Subcutaneous adipose tissue (tissue), 4 donors: ENCODE results near the gene SMARCB1. TPM values are rescaled to one million over a fixed set of nuclear protein-coding genes. Genes with fewer than 3 reads are reported as not detected.

Experiments
- total RNA-seq, 4 donors: library from RNA; depleted of rRNA; stranded (reverse); fragments of >200 nt; gene quantifications; one replicate each; pipeline ENCODE4 v1.1.0, GENCODE V29; 2016
- TF ChIP-seq, protein P1 (sequence below): fragments of 450-650 bp; IDR thresholded peaks from one replicate; pipeline ENCODE4 v1.5.1; 2016; ENCODE audit warnings: low read depth, mild to moderate bottlenecking, control low read depth, antibody characterized with exemption, moderate library complexity

The SMARCB1 gene
- total RNA-seq, 4 donors from 2014 or later: 26.3 to 84.2 (median 37.5) TPM

DNA sequence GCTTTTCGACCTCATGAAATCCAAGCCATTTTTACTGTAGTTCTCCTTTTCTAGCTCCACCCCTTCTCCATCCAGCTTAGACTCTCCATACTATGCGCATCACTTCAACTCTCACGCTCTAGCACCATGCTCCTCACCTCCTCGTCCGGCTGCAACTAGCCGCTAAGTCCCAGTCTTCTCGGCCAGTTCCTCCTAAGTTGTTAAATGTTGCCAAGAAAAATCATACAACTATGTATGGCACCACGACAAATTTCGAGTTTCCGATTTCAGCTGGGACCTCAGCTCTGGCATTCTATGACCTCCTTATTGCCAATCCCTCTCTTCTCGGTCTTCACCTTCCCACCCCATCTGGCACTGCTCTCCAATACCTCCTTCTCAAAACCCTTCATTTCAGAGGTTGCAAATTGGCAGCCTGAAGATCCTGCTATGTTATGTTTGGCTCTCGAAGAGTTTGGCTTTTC lies 36.9 kb upstream of the SMARCB1 start:
- TF ChIP-seq, protein P1, sequence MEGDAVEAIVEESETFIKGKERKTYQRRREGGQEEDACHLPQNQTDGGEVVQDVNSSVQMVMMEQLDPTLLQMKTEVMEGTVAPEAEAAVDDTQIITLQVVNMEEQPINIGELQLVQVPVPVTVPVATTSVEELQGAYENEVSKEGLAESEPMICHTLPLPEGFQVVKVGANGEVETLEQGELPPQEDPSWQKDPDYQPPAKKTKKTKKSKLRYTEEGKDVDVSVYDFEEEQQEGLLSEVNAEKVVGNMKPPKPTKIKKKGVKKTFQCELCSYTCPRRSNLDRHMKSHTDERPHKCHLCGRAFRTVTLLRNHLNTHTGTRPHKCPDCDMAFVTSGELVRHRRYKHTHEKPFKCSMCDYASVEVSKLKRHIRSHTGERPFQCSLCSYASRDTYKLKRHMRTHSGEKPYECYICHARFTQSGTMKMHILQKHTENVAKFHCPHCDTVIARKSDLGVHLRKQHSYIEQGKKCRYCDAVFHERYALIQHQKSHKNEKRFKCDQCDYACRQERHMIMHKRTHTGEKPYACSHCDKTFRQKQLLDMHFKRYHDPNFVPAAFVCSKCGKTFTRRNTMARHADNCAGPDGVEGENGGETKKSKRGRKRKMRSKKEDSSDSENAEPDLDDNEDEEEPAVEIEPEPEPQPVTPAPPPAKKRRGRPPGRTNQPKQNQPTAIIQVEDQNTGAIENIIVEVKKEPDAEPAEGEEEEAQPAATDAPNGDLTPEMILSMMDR: no peak

GRCh38 chr22:23750367-23750713 lies 36.4 kb upstream of the SMARCB1 start:
- TF ChIP-seq, protein P1: no peak

DNA sequence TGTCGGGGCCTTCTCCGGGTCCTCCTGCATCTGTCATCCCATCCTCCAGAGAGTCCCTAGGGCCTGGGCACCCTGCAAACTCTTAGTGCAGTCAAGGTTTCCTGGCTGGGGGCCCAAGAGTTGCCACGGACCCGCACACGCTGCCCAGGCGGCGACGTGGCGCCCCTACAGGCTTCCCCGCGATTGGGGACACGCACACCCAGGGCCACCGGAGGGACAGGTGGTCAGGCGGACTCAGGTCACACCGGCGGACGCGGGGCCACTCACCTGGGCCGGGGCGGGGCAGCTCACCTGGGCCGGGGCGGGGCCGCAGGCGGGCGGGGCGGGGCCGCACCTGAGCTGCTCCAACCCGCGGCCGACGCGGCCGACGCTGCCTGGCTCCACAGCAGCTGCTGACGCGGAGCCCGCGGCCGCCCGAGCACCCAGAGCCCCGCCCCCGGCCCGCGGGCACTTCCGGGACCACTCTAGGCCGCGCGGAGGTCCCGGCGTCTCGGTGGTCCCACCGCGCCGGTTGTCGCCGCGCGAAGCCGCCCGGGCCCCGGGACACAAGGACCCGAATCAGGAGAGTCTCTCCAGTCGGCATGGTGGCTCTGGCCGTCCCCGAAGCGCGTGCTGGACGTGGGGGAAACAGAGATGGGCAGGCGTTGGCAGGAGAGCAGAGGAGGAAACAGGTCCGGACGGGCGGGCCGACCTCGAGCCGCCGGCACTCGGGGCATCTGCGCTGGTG lies 35.9 kb upstream of the SMARCB1 start, which contains the start of gene ZNF70:
Gene ZNF70, minus strand, starts transcription at position 399 of the 727 bp plus-strand sequence. CDS start 5,972 bp downstream, outside the sequence.
- TF ChIP-seq, protein P1: no peak

DNA sequence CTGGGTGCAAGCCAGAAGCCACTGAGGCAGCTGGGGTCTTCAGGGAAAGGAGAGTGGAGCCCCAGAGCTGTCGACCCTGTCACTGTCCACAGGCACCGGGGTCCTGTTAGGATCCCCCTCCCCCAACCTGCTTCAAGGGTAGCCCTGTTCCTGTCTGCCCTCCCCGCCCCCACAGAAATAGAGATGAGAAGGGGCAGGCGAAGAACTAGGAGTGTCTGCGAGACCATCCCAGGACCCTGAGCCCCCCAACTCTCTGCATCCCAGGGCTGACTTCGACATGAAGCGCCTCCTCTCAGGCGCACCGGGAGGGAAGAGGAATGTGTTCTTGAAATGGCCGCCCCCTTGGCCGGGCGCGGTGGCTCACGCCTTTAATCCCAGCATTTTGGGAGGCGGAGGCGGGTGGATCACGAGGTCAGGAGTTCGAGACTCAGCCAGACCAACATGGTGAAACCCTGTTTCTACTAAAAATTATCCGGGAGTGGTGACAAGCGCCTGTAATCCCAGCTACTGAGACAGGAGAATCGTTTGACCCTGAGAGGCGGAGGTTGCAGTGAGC lies 35.2 kb upstream of the SMARCB1 start:
- TF ChIP-seq, protein P1: no peak

DNA sequence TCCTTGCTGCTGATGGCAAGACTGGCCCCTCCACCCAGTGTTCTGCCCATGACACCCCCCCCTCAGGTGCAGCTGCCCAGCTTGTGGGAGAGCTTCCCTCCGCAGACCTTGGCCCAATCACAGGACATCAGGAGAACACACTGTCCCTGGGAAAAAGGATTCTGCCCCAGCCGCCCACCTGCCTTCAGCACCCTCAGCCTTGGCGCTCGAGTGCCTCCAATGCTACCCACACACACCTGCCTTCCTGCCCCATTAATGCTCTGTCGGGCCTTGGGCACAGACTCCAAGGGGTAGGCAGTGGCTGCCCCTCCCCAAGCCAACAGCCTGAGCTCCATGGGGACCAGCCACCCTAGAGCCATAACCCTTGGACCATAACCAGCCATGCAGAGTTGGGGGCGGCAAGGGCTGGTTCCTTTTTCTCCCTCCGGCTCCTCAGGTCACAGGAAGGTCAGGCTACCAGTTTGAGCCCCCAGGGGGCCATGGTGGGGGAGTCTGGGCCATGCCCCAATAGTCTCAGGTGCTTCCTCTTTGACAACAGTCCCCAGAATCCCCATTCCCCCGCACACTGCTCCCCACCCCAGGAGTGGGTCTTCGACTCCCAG lies 34.6 kb upstream of the SMARCB1 start:
- TF ChIP-seq, protein P1: no peak

- TF ChIP-seq, protein P1: no peak
Observed at GRCh38 chr22:23752750-23753149, 34.0 kb upstream of the SMARCB1 start.

GRCh38 chr22:23753385-23753784 lies 33.4 kb upstream of the SMARCB1 start:
- TF ChIP-seq, protein P1: no peak
